HepG2 (cell line): Measurements from ENCODE around the gene PAQR7. TPM values are rescaled to one million over a fixed set of nuclear protein-coding genes. Genes with fewer than 3 reads are reported as not detected.

Experiments used
- ATAC-seq: fragments of 200-7000 bp; cut with Tn5 transposase; 3 replicates; pipeline ENCODE4 v1.9.1; 2020; ENCODE audit warnings: mild to moderate bottlenecking, moderate library complexity
- BruUV-seq: library from RNA; stranded (reverse); fragments of 400-500 nt; replicated peaks from 2 replicates; lab custom pipeline; 2021; lab: Mats Ljungman, UMichigan
- CTCF ChIA-PET: fragments of 300-600 bp; formaldehyde crosslinking; extraction: SDS; loops from one replicate; lab custom pipeline; 2021; ENCODE audit warnings: low total read pairs, inconsistent platforms, low intra/inter-chr PET ratio; lab: Yijun Ruan, JAX
- POLR2A ChIA-PET: fragments of 350-600 bp; sonication (Branson Sonifier 250); formaldehyde crosslinking; loops from one replicate; lab custom pipeline; 2020; ENCODE audit warnings: antibody characterized with exemption, inconsistent platforms; lab: Yijun Ruan, JAX
- DNase-seq: peaks from one replicate; pipeline ENCODE4 v3.0.0-alpha.2; 2015; ENCODE audit warnings: low spot score
- FAIRE-seq: peaks from 3 replicates; lab custom pipeline; 2011; peaks lifted over from hg19 to GRCh38; lab: Jason Lieb, UNC
- H2AFZ ChIP-seq: one replicate; pipeline ENCODE4 v1.6.1; 2011; ENCODE audit warnings: low read length, inconsistent platforms
- H3K27ac ChIP-seq: fragments of 300-600 bp; 3 replicates; pipeline ENCODE4 v1.8.0; 2011; ENCODE audit warnings: mixed run types, mild to moderate bottlenecking, mixed read lengths, low read length, inconsistent platforms; ENCODE audit not compliant: insufficient read depth; ENCODE audit errors: extremely low read length
- H3K27me3 ChIP-seq, 2 experiments: fragments of 200-600 bp in 1 of 2; 2 replicates in 1 of 2; 3 replicates in 1 of 2; pipeline versions ENCODE4 v1.6.0 to v1.8.0; 2011; ENCODE audit warnings: low read length in 2 of 2, mild to moderate bottlenecking in 2 of 2, moderate library complexity in 2 of 2, inconsistent platforms in 1 of 2; ENCODE audit not compliant: insufficient read depth in 2 of 2, control insufficient read depth in 1 of 2
- H3K36me3 ChIP-seq, 2 experiments: fragments of 200-600 bp in 1 of 2; replicated peaks in 1 of 2; 2 replicates in 1 of 2; 3 replicates in 1 of 2; pipeline versions ENCODE4 v1.5.1 to v1.8.0; 2011; ENCODE audit warnings: low read length in 2 of 2, inconsistent platforms in 1 of 2; ENCODE audit not compliant: insufficient read depth in 2 of 2, control insufficient read depth in 1 of 2
- H3K4me1 ChIP-seq: 2 replicates; pipeline ENCODE4 v1.5.1; 2012; ENCODE audit warnings: low read length, inconsistent platforms; ENCODE audit not compliant: insufficient read depth
- H3K4me2 ChIP-seq: 2 replicates; pipeline ENCODE4 v1.6.0; 2011; ENCODE audit warnings: low read depth, low read length, inconsistent platforms
- H3K4me3 ChIP-seq, 3 experiments: fragments of 200-600 bp in 1 of 3; sonication (generic), shearing (Covaris generic) in 1 of 3; replicated peaks in 1 of 3; 2 replicates each; pipeline ENCODE4 v1.5.1; 2011 to 2016; ENCODE audit warnings: low read length in 3 of 3, inconsistent platforms in 2 of 3, low read depth in 2 of 3, mild to moderate bottlenecking in 2 of 3, control low read depth in 1 of 3, mixed read lengths in 1 of 3; ENCODE audit not compliant: insufficient read depth in 1 of 3
- H3K79me2 ChIP-seq: one replicate; pipeline ENCODE4 v1.6.1; 2011; ENCODE audit warnings: low read length, inconsistent platforms; ENCODE audit not compliant: insufficient read depth
- H3K9ac ChIP-seq: 2 replicates; pipeline ENCODE4 v1.6.0; 2011; ENCODE audit warnings: mild to moderate bottlenecking, low read depth, low read length, inconsistent platforms; ENCODE audit not compliant: insufficient read depth
- H3K9me3 ChIP-seq: 2 replicates; pipeline ENCODE4 v1.5.1; 2012; ENCODE audit warnings: mild to moderate bottlenecking, low read length
- H4K20me1 ChIP-seq: 2 replicates; pipeline ENCODE4 v1.6.0; 2011; ENCODE audit warnings: inconsistent platforms, mild to moderate bottlenecking, low read length, moderate library complexity; ENCODE audit not compliant: insufficient read depth
- ARHGAP35 ChIP-seq: sonication (generic); formaldehyde crosslinking; IDR thresholded peaks from 2 replicates; pipeline ENCODE4 v1.9.0; 2022; ENCODE audit warnings: mild to moderate bottlenecking, inconsistent platforms, moderate library complexity, missing genetic modification reagents, borderline replicate concordance
- CBFB ChIP-seq: sonication (generic); formaldehyde crosslinking; IDR thresholded peaks from 2 replicates; pipeline ENCODE4 v1.4.0; 2020; ENCODE audit warnings: missing genetic modification reagents
- HNF4G ChIP-seq, 2 experiments: sonication (generic) in 1 of 2; formaldehyde crosslinking in 1 of 2; IDR thresholded peaks; 2 replicates each; pipeline versions ENCODE4 v1.4.0 to v1.6.1; 2011 to 2020; ENCODE audit warnings: borderline replicate concordance in 2 of 2, low read depth in 2 of 2, mild to moderate bottlenecking in 2 of 2, low read length in 1 of 2, missing genetic modification reagents in 1 of 2, moderate library complexity in 1 of 2
- NR1H2 ChIP-seq: sonication (generic); formaldehyde crosslinking; IDR thresholded peaks from 2 replicates; pipeline ENCODE4 v1.8.1; 2022; ENCODE audit warnings: low read depth, missing genetic modification reagents, borderline replicate concordance
- RFX3 ChIP-seq: IDR thresholded peaks from 2 replicates; pipeline ENCODE4 v1.6.1; 2016; ENCODE audit warnings: missing biosample characterization, missing genetic modification reagents
- ZBTB44 ChIP-seq: sonication (generic); formaldehyde crosslinking; IDR thresholded peaks from 2 replicates; pipeline ENCODE4 v1.4.0; 2020; ENCODE audit warnings: missing genetic modification reagents
- ZFP36L2 ChIP-seq: sonication (generic); formaldehyde crosslinking; IDR thresholded peaks from 2 replicates; pipeline ENCODE4 v1.4.0; 2020; ENCODE audit warnings: missing genetic modification reagents
- ZNF616 ChIP-seq: sonication (generic); formaldehyde crosslinking; IDR thresholded peaks from 2 replicates; pipeline ENCODE4 v1.5.0; 2020; ENCODE audit warnings: low read depth, mild to moderate bottlenecking, missing genetic modification reagents
- ZNF749 ChIP-seq: sonication (generic); formaldehyde crosslinking; IDR thresholded peaks from 2 replicates; pipeline ENCODE4 v1.8.0; 2022; ENCODE audit warnings: mild to moderate bottlenecking, missing genetic modification reagents, moderate library complexity, borderline replicate concordance
- ZXDC ChIP-seq: sonication (generic); formaldehyde crosslinking; IDR thresholded peaks from 2 replicates; pipeline ENCODE4 v1.5.0; 2020; ENCODE audit warnings: mild to moderate bottlenecking, missing genetic modification reagents
- WGBS: methylation state at CpG from one replicate; pipeline ENCODE4 v1.1.6; 2017; ENCODE audit warnings: low lambda C conversion rate; 5-methylcytosine and 5-hydroxymethylcytosine counted together
- in situ Hi-C: cut with HindIII; loops from 2 replicates; pipeline ENCODE4 v1.10.0; 2017; ENCODE audit warnings: low pct_unique_long_range_greater_than_20kb; ENCODE audit not compliant: extremely low pct_ligation_motif_present
- intact Hi-C: fragments of 100-400 bp; cut with micrococcal nuclease; formaldehyde crosslinking; loops from one replicate; pipeline ENCODE4 v1.10.0; 2022; ENCODE audit not compliant: unreplicated experiment
- polyA plus RNA-seq, 8 experiments: library from polyadenylated mRNA; depleted of rRNA in 3 of 8; stranded (reverse) in 7 of 8; unstranded in 1 of 8; fragments of >200 nt; fragmentation: Illumina TruSeq in 4 of 8; extraction: Trizol in 4 of 8; gene quantifications; 2 replicates each; pipeline versions ENCODE4 v1.2.1 to v1.2.3, GENCODE V29; 2011 to 2016; ENCODE audit warnings: low read depth in 4 of 8, missing spikeins in 1 of 8, mixed read lengths in 1 of 8; ENCODE audit not compliant: insufficient read depth in 1 of 8
- total RNA-seq, 5 experiments: library from RNA; depleted of rRNA; stranded (reverse); fragments of >200 nt; fragmentation: Illumina TruSeq; extraction: Trizol; gene quantifications; 2 replicates each; pipeline ENCODE4 v1.2.3, GENCODE V29; 2016; ENCODE audit warnings: low read depth in 1 of 5
- TF ChIP-seq, protein P1 (sequence below): IDR thresholded peaks from 2 replicates; pipeline ENCODE4 v1.6.1; 2012; ENCODE audit warnings: low read depth, low read length, improper control_type of control experiment

Gene PAQR7
- total and polyA plus RNA-seq, 2 of the 13 experiments (the other 11 are each of a cell fraction or from before 2014, with no cell fraction given): 13.2 to 16.6 TPM

GRCh38 chr1:25918615-25919014 is 43.1 kb upstream of the PAQR7 start:
- no peaks in the 10 kb centered on the region for H4K20me1 ChIP-seq
- H3K9ac ChIP-seq: no peak overlapping the region
- DNase-seq: no peak
- H3K27me3 ChIP-seq: peaks cover 9 to 26% of the 10 kb centered on the region in 2 experiments
- ChIA-PET CTCF (no interaction called here), POLR2A (no interaction called here)
- peaks cover 42% of the 10 kb centered on the region for H3K4me1 ChIP-seq
- no TSS peak for BruUV-seq
- TF ChIP-seq ARHGAP35 (CRISPR knock-in tag): no peak
- H3K27ac ChIP-seq: no peak overlapping the region
- no peaks in the 10 kb centered on the region for H3K9me3 ChIP-seq
- no peaks in the 10 kb centered on the region for H3K36me3 ChIP-seq
- H3K4me2 ChIP-seq: no peak overlapping the region
- H2AFZ ChIP-seq: no peak overlapping the region
- in situ Hi-C loops: no loop called here
- intact Hi-C loops: no loop called here
- H3K4me3 ChIP-seq: no peak overlapping the region
- no peak for ATAC-seq
- no peak for FAIRE-seq
- 60% methylated on average over 9 of the region's 11 CpGs for WGBS
- H3K79me2 ChIP-seq: no peaks in the 10 kb centered on the region

DNA sequence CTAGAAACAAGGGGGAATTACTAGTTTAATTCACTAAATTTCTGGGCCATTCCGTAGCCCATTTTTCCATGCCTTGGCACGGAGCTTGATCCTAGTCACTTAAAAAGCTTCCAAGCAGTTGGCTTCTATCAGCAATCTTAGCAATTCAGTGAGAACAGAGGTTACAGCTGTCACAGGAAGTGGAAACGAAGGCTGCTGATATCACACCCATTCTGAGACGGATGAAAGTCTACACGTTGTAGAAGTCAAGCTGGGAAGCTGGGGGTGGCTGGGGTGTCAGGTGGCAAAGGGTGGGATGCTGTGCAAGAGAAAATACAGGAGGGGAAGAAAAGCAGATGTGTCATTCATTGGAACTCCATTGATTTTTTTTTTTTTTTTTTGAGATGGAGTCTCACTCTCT is 42.5 kb upstream of the PAQR7 start:
- no peak for ATAC-seq
- WGBS: 52% methylated on average over 5 of the region's 5 CpGs
- POLR2A ChIA-PET: no interaction called here
- no peak for TF ChIP-seq RFX3 (CRISPR knock-in tag)
- TF ChIP-seq ZNF616 (CRISPR knock-in tag): no peak
- TF ChIP-seq ZXDC (CRISPR knock-in tag): no peak
- no peak for TF ChIP-seq ZFP36L2 (CRISPR knock-in tag)
- TF ChIP-seq NR1H2 (CRISPR knock-in tag): no peak
- TF ChIP-seq ZBTB44 (CRISPR knock-in tag): no peak
- TF ChIP-seq, protein P1, sequence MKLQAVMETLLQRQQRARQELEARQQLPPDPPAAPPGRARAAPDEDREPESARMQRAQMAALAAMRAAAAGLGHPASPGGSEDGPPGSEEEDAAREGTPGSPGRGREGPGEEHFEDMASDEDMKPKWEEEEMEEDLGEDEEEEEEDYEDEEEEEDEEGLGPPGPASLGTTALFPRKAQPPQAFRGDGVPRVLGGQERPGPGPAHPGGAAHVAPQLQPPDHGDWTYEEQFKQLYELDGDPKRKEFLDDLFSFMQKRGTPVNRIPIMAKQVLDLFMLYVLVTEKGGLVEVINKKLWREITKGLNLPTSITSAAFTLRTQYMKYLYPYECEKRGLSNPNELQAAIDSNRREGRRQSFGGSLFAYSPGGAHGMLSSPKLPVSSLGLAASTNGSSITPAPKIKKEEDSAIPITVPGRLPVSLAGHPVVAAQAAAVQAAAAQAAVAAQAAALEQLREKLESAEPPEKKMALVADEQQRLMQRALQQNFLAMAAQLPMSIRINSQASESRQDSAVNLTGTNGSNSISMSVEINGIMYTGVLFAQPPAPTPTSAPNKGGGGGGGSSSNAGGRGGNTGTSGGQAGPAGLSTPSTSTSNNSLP: no peak
- no peak for TF ChIP-seq CBFB
- TF ChIP-seq HNF4G (IDR thresholded peaks at IDR 0.05; ENCODE audit: borderline replicate concordance, low read depth, low read length): no peak
- TF ChIP-seq HNF4G (CRISPR knock-in tag; IDR thresholded peaks at IDR 0.05; ENCODE audit: borderline replicate concordance, low read depth): no peak
- no peak for TF ChIP-seq ZNF749

More for the DNA sequence above, 42.5 kb upstream of the PAQR7 start:
- Histone ChIP-seq H3K79me2 (no peaks in the 10 kb centered on the region), H3K4me1 (peaks cover 35% of the 10 kb centered on the region), H3K4me3 (no peak overlapping the region), H3K27me3 (peaks cover 9 to 20% of the 10 kb centered on the region in 2 experiments), H3K27ac (no peak overlapping the region), H3K9me3 (no peaks in the 10 kb centered on the region), H4K20me1 (no peaks in the 10 kb centered on the region), H3K9ac (no peak overlapping the region), H3K4me2 (no peak overlapping the region), H3K36me3 (no peaks in the 10 kb centered on the region), H2AFZ (no peak overlapping the region)
- FAIRE-seq (no peak), DNase-seq (no peak)
- in situ Hi-C loops (no loop called here), intact Hi-C loops (no loop called here)
- BruUV-seq: no TSS peak
- CTCF ChIA-PET: no interaction called here
